GM12891 (cell line): ENCODE results near the gene C2CD3.
"Not testable (repeated sequence)": the region's sequence is repeated elsewhere in the genome, so short reads cannot be mapped to it uniquely, and the experiment has no call there.

Source experiments
- DNase-seq: peaks from one replicate; pipeline ENCODE4 v3.0.0; 2011; ENCODE audit warnings: low spot score; ENCODE audit not compliant: insufficient read length
- FAIRE-seq: peaks from 2 replicates; lab custom pipeline; 2011; peaks lifted over from hg19 to GRCh38; lab: Jason Lieb, UNC
- PAX5 ChIP-seq: IDR thresholded peaks from 2 replicates; pipeline ENCODE4 v1.6.1; 2011; ENCODE audit warnings: low read length, moderate library complexity, mild to moderate bottlenecking; ENCODE audit not compliant: insufficient read depth, severe bottlenecking
- POLR2A ChIP-seq: IDR thresholded peaks from 2 replicates; pipeline ENCODE4 v1.6.1; 2011; ENCODE audit warnings: low read depth, low read length, control low read depth
- POLR2AphosphoS5 ChIP-seq: IDR thresholded peaks from 2 replicates; pipeline ENCODE4 v1.6.1; 2011; ENCODE audit warnings: low read depth, low read length, control low read depth
- POU2F2 ChIP-seq: IDR thresholded peaks from 2 replicates; pipeline ENCODE4 v1.6.1; 2011; ENCODE audit warnings: low read depth, mild to moderate bottlenecking, control low read depth, low read length, moderate library complexity
- SPI1 ChIP-seq: IDR thresholded peaks from 2 replicates; pipeline ENCODE4 v1.6.1; 2011; ENCODE audit warnings: low read depth, low read length, control low read depth
- TAF1 ChIP-seq: IDR thresholded peaks from 2 replicates; pipeline ENCODE4 v1.6.1; 2011; ENCODE audit warnings: low read depth, low read length, control low read depth

Gene C2CD3

GRCh38 chr11:74091549-74091948 lies 79.3 kb downstream of the C2CD3 start:
- no peak for TF ChIP-seq PAX5
- no peak for TF ChIP-seq SPI1
- TF ChIP-seq TAF1 = no peak
- TF ChIP-seq POLR2AphosphoS5 = no peak
- no peak for TF ChIP-seq POLR2A
- TF ChIP-seq POU2F2 = no peak
- DNase-seq = no peak
- no peak for FAIRE-seq

- DNase-seq (no peak), FAIRE-seq (no peak)
- TF ChIP-seq SPI1 = no peak
- no peak for TF ChIP-seq POU2F2
- TF ChIP-seq TAF1 = no peak
- no peak for TF ChIP-seq POLR2AphosphoS5
- no peak for TF ChIP-seq POLR2A
- TF ChIP-seq PAX5 = no peak
Observed at GRCh38 chr11:74090701-74091100, 80.1 kb downstream of the C2CD3 start.

GRCh38 chr11:74086242-74086884 lies 84.4 kb downstream of the C2CD3 start:
- DNase-seq (no peak), FAIRE-seq (no peak)
- no peak for TF ChIP-seq POLR2A
- no peak for TF ChIP-seq POU2F2
- no peak for TF ChIP-seq PAX5
- TF ChIP-seq TAF1 = no peak
- no peak for TF ChIP-seq SPI1
- no peak for TF ChIP-seq POLR2AphosphoS5

- DNase-seq = no peak
- no peak for FAIRE-seq
- no peak for TF ChIP-seq POU2F2
- no peak for TF ChIP-seq TAF1
- no peak for TF ChIP-seq SPI1
- no peak for TF ChIP-seq PAX5
- no peak for TF ChIP-seq POLR2AphosphoS5
- no peak for TF ChIP-seq POLR2A
Observed at GRCh38 chr11:74085542-74085892, 85.3 kb downstream of the C2CD3 start.

- FAIRE-seq (no peak), DNase-seq (no peak)
- TF ChIP-seq SPI1 (no peak), POLR2A (no peak), PAX5 (no peak), TAF1 (no peak), POLR2AphosphoS5 (no peak), POU2F2 (no peak)
Observed at GRCh38 chr11:74084796-74085541, 85.8 kb downstream of the C2CD3 start.

- FAIRE-seq = not testable (repeated sequence)
Observed at GRCh38 chr11:74083927-74084326, 86.9 kb downstream of the C2CD3 start.

GRCh38 chr11:74081428-74081827 lies 89.4 kb downstream of the C2CD3 start:
- DNase-seq = no peak
- TF ChIP-seq SPI1 (no peak), POU2F2 (no peak), POLR2AphosphoS5 (no peak), TAF1 (no peak)
- no peak for FAIRE-seq

More at GRCh38 chr11:74083927-74084326, 86.9 kb downstream of the C2CD3 start:
- DNase-seq = not testable (repeated sequence)

GRCh38 chr11:74077193-74077592 lies 93.6 kb downstream of the C2CD3 start:
- FAIRE-seq (no peak), DNase-seq (no peak)
- TF ChIP-seq POU2F2 (no peak), POLR2AphosphoS5 (no peak), TAF1 (no peak), SPI1 (no peak), PAX5 (no peak), POLR2A (no peak)

- DNase-seq (no peak), FAIRE-seq (no peak)
- TF ChIP-seq POLR2AphosphoS5 (no peak), SPI1 (no peak), POLR2A (no peak), POU2F2 (no peak), PAX5 (no peak), TAF1 (no peak)
Observed at GRCh38 chr11:74072721-74073120, 98.1 kb downstream of the C2CD3 start.

GRCh38 chr11:74072286-74072685 lies 98.5 kb downstream of the C2CD3 start:
- TF ChIP-seq PAX5 (peak; percentile 52), POU2F2 (no peak)
- FAIRE-seq (no peak), DNase-seq (no peak)

GRCh38 chr11:74070723-74071492 lies 99.9 kb downstream of the C2CD3 start:
- TF ChIP-seq TAF1 (no peak), POU2F2 (no peak), SPI1 (no peak), PAX5 (no peak), POLR2A (no peak), POLR2AphosphoS5 (no peak)
- no peak for FAIRE-seq

More at GRCh38 chr11:74070723-74071492, 99.9 kb downstream of the C2CD3 start:
- DNase-seq = no peak
